HG02623 (cell line): ENCODE data around the gene LITAF.
"Not testable (repeated sequence)": the region's sequence is repeated elsewhere in the genome, so short reads cannot be mapped to it uniquely, and the experiment has no call there.

Source experiments
- ATAC-seq: cut with Tn5 transposase; IDR thresholded peaks from one replicate; pipeline ENCODE4 v1.9.1; 2021; ENCODE audit warnings: moderate library complexity; ENCODE audit not compliant: unreplicated experiment

The LITAF gene

DNA sequence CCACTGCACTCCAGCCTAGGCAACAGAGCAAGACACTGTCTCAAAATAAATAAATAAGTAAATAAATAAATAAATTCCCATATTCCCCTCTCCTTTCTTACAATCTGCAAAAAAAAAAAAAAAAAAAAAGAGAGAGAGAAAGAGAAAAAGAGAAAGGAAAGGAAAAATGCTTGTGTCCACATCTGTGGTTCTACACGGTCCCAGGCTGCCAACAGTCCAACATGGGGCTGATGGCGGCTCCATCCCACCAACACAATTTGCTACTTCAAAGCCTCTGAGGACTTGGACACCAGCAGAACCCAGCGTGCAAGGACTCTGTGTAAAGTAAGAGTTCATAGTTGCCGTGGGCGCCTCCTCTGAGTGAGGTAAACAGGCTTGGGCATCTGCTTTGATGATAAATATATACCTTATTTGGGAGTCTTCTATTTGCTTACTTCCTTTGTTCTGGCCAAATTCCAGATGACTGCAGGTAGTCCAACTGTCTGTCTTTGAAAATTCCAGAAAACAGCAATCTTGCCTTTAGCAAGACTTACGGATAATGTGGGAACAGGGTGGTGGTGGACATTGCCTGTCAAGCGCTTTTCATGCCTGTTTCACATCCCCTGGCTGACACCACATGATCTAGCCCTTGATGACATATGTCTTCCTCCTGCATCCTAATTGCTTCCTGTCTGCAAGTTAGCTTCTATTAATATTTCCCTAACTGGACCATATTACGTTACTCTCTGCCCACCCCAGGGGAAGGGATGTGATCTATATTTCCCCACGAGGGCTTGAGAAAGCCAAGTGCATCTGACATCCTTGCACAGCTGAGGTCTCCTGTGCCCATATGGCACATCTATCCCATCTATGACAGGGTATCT is 10.1 kb downstream of the LITAF start:
- no peak for ATAC-seq

DNA sequence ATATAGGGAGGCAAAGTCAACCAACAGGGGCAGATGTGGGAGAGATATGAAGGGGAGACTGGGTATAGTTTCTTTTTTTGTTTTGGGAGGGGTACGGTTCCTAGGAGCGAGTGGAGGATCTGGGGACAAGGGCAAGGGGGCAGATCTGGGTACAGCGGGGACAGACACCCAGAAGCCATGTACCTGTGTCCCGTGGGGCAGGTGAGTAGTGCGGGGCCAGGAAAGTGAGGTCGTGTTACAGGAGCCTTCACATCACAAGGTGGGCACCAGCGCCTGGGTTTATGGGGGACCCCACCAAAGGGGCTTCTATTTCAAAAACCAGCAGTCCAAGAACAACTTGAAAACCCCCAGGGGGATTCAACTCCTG is 11.5 kb downstream of the LITAF start:
- no peak for ATAC-seq

DNA sequence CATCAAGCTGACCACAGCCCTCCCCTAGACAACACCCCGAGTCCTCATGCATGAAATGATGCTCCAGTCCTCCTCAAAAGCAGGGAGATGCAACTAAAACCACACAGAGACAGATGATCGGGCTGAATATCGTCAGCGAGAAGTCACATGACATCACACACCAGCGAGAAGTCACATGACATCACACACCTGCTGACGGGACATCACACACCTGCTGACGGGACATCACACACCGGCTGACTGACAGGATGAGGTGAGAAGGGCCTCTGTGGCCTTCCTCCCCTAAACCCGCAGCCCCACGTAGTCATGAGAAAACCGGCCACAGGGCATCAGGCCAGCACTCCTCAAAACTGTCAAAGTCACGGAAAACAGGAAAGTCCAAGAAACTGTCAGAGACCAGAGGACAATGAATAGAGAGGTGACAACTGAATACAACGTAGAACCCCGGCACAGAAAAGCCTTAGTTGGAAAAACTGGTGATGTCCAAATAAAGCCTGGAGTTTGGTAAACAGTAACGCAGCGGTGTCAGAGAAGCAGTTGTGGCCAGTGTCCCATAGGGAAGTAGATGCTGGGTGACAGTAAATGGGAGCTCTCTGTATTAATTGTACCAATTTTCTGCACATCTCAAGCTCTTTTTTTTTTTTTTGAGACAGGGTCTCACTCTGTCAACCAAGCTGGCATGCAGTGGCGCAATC is 14.3 kb downstream of the LITAF start:
- no peak for ATAC-seq

DNA sequence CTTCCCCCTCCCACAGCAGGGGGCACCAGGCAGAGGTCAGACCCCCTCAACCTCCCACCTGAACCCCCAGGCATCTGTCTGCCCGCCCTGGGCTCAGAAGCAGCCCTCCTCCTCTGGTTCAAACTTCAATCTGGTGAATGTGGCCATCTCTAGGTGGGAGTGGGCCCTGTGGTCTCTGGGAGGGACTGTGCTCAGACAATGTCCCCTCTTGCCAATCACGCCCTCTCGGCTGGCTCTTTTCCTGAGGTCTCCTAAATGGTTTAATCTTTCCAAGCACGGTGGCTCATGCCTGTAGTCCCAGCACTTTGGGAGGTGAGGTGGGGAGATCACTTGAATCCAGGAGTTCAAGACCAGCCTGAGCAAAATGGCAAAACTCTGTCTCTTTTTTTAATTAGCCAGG is 15.2 kb downstream of the LITAF start:
- no peak for ATAC-seq

DNA sequence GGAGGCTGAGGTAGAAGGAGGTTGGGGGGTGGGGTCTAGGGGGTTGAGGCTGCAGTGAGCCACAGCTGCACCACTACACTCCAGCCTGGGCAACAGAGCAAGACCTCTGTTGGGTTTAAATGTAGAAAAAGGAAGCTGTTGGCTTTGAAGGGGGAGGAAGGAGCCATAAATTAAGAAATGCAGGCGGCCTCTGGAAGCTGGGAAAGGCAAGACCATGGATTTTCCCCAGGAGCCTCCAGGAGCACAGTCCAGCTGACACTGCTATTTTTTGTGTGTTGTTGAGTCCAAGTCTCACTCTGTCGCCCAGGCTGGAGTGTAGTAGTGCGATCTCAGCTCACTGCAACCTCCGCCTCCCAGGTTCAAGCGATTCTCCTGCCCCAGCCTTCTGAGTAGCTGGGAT is 15.9 kb downstream of the LITAF start:
- no peak for ATAC-seq

DNA sequence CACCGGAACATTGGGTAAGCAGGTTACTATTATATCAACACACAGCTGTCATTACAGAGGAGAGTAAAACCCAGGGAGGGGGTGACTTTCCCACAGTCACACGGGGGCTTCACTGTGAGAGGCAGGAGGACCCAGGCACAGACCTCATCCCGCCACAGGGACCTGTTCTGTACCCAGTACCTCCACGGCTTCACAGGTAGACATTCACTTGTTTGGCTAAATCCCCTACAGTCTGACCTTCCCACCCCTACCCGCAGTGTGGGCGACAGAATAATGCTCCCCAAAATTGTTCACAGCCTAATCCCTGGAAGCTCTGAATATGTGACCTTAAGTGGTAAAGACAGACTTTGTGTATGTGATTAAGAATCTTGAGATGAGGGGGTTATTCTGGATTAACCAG is 16.5 kb downstream of the LITAF start:
- ATAC-seq: no peak

DNA sequence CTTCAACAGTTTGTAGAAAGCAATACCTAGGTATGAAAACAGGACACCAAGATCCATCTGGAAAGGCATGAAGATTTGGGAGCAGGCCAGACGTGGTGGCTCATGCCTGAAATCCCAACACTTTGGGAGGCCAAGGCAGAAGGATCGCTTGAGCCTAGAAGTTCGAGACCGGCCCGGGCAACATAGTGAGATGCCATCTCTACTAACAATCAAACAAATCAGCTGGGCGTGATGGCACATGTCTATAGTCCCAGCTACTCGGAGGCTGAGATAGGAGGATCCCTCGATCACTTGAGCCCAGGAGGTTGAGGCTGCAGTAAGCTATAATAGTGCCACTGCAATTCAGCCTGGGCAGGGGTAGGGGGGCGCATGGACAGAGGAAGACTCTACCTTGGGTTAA is 20.3 kb downstream of the LITAF start:
- no peak for ATAC-seq

DNA sequence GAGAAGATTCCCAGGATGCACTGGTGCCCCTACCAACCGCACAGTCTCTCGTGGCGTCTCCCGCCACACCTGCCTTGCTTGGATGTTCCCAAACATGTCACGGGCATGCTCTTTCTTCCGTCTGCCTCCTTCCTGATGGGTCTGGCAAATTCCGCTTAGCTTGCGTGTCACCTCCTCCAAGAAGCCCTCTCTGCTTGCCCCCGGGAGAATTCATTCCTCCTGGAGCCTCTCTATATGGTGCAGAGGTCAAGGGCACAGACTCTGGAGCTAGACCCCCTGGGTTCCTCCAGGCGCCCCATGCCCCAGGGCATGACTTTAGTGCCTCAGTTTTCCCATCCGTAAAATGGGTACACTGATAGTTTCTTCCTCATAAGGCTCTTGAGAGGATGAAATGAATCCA is 21.1 kb downstream of the LITAF start:
- no peak for ATAC-seq

DNA sequence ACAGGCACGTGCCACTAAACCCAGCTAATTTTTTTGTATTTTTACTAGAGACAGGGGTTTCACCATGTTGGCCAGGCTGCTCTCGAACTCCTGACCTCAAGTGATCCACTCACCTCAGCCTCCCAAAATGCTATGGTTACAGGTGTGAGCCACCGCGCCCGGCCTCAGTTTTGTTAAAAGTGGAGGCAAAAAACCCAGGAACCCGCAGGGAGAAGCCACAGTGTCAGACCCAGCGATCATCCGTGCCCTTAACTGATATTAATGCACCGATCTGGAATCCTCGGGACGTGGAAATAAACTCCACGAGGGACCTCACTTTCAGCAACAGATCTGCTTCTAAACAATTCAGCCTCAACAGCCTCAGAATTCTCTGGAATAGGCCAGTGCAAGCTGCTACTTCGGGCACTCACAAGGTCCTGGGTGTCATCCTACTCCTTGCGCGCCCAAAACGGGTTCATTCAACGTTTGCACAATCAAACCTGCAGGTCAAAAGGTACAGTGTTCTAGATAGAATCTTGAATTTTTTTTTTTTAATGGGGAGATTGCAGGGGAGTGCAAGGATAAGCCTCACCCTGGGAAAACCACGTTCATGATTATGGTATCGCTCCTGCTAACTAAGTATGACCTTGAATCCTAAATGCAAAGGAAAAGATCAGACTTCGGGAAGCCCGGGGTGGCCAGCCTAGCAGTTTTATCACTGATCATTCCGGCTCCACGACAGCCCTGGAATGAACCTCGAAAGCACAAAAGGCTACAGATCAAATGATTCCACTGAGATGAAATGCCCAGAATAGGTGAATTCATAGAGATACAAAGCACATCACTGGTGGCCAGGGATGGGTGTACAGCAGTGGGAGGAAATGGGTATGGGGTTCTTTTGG is 22.4 kb downstream of the LITAF start:
- no peak for ATAC-seq

DNA sequence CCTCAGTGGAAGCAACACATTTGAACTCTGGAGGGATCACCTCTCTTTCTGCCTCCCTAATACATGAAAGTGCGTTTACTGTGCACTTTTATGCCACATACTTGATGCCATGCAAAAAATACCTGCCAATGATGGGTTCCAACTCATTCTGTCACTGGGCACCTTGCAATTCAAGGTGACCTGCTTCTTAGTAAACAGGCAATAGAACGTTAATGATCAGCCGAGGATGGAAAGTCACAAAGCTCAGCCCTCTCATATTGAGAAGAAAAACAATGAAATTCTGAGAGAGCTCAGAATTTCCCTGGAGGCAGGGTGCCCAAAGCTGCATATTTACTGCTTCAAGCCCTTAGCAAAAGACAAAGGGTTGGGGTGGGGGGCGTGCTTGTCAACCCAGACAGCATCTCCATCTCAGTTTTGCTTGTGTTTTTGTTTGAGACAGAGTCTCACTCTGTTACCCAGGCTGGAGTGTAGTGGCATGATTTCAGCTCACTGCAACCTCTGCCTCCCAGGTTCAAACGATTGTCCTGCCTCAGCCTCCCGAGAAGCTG is 23.2 kb downstream of the LITAF start:
- no peak for ATAC-seq

DNA sequence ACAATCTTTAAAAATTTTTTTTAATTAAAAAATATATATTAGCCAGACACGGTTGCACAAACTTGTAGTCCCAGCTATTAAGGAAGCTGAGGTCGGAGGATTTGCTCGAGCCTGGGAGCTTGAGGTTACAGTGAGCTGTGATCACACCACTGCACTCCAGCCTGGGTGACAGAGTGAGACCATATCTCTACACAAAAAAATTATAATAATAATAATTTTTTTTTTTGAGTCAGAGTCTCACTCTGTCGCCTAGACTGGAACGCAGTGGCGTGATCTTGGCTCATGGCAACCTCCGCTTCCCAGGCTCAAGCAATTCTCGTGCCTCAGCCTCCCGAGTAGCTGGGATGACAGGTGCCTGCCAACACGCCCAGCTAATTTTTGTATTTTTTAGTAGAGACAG is 23.8 kb downstream of the LITAF start:
- ATAC-seq: no peak

DNA sequence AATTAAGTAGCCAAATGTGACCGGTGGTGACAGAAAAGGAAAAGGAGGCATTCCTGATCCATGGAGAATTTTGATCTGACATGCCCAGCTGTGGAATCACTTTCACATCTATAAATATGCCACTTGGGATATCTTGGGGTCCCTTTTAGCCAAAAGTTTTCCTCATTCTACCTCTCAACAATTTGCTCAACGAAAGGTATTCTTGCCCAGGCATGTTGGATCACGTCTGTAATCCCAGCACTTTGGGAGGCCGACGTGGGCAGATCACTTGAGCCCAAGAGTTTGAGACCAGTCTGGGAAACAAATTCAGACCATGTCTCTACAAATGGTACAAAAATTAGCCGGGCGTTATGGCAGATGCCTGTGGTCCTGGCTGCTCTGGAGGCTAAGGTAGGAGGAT is 24.3 kb downstream of the LITAF start:
- ATAC-seq: no peak

DNA sequence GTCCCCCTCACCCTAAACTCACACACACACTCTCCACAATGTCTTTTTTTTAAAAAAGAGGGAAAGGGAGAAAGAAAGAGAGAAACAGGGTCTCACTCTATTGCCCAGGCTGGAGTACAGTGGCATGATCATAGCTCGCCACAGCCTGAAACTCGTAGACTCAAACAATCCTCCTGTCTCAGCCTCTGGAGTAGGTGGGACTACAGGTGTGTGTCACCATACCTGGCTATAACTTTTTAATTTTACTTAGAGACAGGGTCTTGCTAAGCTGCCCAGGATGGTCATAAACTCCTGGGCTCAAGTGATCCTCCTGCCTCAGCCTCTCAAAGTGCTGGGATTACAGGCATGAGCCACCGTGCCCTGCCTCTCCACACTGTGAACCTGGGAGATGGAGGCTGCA is 24.9 kb downstream of the LITAF start:
- no peak for ATAC-seq

DNA sequence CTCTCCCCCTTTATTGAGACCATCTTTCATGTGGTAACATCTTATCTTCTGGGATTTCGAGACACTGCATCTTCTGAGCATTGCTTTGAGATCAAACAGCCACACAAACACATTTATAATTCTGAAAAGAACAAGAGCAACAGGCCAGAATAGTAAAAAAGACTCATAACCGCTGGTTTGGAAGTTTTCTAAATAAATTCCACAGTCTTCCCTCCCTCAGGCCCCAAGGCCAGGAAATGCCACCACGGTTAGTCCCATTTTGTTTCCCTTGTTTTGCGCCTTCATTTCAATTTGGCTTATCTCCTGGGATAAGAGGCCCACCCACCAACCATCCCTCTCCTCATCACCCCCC is 25.3 kb downstream of the LITAF start:
- ATAC-seq: no peak

DNA sequence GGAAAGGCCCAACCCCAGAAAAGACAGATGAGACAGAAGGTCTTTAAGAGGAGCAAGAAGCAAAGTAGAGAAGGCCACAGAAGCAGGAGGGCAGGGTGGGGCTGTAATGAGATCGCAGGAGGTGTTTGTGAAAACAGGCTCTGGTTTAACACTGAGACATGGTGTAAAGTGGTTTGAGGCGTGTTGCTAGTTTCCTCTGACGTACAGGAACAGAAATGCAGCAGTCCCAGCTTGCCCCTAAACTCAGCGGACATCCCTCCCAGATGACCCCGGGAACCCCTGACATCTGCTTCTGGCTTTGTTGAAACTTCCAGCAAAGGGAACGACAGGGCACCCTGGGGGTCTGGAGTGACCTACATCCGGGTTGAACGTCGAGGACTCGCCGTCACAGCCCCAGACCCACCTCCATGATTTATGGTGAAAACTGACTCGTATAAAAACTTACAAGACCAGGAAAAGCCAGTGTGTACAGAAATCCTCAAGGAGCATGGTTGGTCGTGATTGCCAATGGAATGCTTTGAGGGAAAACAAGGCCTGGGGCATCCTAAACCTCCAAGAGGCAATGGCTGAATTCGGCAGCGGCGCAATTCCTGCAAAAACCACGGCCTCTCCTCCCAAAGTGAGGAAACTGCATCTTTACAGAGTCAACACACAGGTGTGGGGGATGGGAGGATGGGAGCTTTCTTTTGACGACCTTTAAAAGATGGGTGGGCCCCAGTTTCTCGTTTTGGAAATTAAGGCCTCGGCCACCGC is 25.8 kb downstream of the LITAF start:
- no peak for ATAC-seq

DNA sequence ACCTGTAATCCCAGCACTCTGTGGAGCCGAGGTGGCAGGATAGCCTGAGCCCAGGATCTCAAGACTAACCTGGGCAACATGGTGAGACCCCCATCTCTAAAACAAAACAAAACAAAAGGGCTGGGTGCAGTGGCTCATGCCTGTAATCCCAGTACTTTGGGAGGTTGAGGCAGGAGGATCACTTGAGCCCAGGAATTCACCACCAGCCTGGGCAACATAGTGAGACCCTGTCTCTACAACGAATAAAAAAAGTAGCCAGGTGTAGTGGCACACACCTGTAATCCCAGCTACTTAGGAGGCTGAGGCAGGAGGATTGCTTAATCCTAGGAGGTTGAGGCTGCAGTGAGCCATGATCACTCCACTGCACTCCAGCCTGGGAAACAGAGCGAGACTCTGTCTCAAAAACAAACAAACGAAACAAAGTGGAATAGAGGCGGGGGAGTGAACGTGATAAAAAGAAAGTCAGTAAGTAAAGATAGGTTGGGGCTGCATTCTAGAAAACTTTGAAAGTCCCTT is 28.4 kb downstream of the LITAF start:
- not testable (repeated sequence) for ATAC-seq

DNA sequence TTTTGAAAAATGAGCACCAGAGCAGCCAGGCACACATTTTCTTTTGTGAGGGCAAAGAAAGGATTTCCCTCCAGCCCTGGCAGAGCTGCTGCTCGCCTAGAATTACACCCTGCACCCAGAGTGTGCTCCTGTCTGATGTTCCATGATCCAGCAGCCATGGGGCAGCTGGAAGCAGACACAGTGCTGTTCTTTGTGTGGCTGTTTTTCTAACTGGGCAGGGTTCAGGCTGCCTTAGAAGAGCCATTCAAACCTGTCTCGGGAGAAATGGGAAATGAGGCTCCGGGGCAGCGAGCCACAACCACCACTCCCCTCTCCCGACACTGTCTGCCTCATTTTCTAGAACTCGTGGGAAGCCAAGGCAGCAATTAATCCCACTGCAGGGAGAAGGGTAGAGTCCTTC is 28.9 kb downstream of the LITAF start:
- no peak for ATAC-seq

DNA sequence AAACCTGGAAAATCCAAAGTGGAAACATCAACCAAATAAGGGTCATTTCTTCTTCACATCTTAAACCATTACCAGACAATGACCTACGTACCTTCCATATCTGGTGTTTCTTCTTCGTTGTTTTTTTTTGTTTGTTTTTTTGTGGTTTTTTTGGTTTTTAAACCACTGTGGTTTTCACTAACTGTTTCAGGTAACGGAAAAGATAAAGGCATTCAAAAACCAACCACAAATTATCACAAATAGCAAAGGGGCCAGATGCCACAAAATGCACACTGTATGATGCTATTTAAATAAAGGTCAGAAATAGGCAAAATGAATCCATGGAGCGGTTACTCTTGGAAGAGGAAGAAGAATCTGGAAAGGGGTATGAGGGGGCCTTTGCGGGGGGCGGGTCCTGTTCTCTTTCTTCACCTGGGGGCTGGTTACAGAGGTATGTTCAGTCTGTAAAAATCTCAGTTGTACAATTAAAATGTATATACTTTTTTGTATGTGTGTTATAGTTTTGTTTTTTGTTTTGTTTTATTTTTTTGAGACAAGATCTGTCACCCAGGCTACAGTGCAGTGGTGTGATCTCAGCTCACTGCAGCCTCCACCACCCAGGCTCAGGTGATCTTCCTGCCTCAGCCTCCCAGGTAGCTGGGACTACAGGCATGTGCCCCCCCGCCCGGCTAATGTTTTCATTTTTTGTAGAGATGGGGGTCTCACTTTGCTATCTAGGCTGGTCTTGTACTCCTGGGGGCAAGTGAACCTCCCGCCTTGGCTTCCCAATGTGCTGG is 29.6 kb downstream of the LITAF start:
- no peak for ATAC-seq

DNA sequence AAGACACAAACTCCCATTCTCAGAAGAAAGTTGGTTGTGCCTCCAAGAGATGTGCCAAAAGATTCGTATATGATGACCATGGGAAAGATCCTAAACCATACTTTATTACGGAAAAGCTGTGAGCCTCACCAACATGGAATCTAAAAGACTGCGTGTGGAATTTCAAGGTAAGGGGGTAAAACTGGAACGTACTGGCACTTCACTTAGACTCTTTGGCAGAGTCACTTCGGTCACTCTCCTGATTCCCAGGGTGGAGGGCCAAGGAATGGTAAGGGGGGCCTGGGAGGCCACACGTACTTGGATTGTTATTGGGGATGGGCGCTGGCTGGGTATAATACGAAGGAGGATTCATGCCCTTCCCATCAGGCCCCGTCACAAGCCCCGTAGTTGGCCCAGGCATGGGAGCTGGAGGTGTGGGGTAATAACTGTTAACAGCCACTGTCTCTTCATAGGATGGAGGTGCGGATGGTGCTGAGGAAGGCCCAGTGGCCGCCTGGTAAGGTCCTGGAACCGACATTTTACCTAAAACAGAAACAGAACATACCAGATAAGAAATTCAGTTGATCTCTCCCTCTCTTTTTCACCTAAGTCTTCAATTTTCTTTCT is 30.4 kb downstream of the LITAF start:
- ATAC-seq: no peak
